DMS 273 treated with DMSO at 0.1 percent for 48 hours (cell line): Measurements from ENCODE around the gene GABRG3.

Experiments
- DNase-seq: peaks from one replicate; lab custom pipeline; 2025; lab: John Stamatoyannopoulos, UW

Gene GABRG3

DNA sequence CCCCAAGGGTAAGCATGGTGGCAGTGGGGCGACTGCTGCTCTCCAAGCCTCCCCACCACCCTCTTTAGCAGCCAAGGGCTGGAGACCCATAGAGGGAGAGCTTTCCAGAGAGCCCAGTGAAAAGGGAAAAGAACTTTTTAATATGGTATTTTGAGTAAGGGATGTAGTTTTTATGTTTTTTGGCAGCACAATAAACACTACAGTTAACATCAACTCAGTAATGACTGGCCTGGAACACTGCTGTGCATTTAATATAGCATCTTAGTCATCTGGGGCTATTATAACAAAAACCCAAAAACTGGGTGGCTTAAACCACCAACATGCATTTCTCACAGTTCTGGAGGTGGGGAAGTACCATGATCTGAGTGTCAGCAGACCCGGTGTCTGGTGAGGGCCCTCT, 495.8 kb downstream of the GABRG3 start:
- no peak for DNase-seq

DNA sequence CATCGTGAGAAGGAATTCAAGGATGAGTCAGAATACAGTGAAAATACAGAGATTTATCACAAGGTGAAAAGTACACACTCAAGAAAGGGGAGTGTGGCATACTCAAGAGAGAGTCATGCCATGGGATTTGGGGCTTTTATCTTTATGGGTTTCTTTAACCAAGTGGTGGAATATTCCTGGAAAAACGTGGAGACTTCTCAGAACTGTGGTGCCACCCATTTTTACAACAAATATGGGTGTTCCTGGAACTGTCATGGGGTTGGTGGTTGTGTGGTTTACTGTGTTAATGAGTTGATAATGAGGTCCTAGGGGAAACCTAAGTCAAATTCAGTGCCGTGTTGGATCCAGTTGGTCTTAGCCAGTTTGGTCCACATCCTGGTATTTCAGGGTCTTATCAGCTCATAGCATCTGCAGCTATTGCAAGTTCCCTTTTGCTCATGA, 497.2 kb downstream of the GABRG3 start:
- no peak for DNase-seq

DNA sequence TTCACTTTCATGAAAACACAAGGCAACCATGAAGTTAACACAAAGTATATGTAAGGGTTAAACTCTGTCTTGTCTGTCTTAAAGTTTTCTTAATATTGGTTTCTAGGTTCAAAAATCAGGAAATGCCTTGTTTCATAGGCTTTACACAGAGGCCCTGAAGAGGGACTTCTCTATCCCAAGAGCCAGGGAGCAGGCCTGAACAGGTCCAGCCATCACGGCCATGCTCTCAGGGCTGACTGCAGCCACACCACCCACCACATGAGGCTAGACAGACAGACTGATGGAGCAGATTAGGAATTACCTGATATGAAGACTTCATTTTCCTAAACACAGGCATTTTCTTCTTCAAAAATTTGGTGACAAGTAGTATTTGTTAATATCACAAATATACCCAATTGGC, 502.9 kb downstream of the GABRG3 start:
- DNase-seq: no peak

DNA sequence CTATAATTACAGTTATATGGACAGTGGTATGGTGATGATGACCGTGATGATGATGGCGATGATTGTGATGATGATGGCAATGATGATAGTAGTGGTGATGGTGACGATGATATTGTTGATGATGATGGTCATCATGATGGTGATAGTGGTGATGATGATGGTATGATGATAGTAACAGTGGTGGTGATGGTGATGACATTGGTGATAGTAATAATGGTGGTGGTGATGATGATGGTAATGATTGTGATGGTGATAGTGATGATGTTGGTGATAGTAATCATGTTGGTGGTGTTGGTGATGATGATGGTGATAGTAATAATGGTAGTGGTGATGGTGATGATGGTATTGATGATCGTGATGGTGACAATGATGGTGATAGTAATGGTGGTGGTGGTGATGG, 504.4 kb downstream of the GABRG3 start:
- no peak for DNase-seq

DNA sequence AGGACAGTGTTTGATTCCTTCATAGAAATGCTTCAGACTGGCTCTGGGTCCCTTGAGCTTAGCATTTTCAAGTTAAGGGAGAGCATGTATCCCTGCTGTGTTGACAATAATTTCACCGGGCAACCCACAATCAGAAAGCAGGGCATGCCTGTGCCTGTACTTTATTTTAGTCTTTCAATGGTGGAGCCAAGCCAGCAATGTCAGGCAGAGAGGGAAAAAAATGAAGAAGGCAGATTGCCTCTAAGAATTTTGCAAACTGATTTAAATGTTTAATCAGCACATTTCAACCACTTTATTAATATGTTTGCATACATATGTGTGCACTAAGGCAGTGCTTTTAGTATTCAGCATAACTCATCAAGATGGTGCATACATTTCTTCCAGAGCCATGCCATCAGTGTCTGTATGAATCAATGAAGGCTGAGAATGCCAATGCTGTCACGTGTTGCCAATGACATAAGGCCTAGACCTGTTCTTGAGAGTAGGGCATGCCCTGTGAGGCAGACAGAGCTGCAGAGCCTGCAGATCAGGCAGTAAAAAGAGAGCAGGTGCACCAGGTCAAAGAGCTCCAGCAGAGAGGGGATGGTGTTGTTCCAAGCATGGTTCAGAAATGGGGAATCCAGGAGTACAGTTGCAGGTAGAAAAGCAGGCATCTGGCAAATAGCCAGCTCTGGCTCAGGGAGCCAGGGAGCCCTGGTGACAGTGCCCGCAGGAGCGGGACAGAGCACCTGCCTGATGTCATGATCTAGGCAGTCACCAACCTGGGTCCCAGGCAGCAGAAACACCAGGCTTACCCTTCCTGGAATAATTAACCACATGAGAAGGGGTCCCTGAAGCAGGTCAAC, 508.5 kb downstream of the GABRG3 start:
- DNase-seq: peak; percentile 44

DNA sequence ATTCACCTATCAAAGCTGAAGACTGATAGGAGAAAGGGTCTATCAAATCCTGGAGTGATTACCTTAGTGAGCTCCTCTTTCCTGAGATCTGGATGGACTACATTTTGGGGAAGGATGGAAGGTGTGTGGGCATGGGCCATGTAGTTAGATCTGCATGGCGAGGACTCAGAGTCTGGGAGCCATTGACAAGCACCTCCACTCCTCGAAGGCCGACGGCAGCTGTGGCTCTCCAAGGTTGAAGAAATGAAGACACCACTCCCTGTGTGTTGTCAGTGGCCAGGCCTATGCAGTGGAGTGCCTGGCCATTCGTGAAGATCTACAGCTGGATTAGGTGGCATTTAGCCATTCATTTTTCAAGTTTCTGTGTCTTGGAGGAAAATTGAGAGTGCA, 509.2 kb downstream of the GABRG3 start:
- no peak for DNase-seq

DNA sequence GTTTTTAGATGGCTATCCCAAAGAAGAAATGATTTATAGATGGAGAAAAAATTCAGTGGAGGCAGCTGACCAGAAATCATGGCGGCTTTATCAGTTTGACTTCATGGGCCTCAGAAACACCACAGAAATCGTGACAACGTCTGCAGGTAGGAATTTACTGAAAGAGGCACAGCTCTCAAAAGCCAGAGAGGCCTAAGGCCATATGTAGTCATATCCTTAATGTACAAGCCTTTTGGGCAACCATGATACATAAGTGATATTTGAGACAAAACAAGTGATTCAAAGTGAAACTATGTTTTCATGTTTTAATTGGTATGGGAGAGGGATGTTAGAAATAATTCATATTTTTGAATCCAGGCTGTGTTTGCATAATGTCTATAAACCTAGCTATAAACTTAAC, 509.7 kb downstream of the GABRG3 start:
- DNase-seq: no peak

DNA sequence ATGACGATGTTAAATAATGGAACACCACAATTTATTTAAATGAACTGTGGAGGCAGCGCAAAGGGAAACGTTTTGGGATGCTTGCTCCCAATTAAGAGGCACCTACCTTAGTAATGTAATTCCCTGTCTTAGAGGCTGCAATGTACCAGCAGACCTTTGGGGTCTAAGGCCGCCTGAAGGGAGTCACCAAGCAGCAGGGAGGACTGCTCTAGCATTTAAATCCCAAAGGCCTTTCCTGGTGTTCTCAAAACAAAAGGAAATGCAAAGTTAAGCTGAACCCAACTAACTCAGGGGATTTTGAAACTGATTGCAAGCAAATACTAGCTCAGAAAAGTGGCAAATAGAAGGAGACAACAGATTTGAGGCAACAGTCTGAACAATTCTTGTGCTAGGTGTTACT, 510.8 kb downstream of the GABRG3 start:
- DNase-seq: no peak

DNA sequence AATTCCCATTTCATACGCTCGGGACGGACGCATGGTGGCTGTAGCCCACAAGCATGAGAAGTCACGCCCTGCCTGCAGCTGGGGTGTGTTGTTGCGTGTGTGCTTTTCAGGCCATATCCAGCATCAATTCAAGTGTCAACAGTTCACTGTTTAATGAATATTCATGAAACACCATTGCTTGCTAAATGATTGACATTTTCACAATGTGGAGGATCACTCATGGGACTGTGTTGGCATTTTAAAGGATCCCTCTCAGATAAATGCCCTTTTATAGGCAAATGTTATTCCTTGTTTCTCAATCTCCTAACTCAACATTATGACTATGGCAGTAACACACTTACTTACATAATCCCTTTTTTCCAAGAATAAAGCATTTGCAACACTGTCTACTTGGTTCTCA, 511.3 kb downstream of the GABRG3 start:
- no peak for DNase-seq

DNA sequence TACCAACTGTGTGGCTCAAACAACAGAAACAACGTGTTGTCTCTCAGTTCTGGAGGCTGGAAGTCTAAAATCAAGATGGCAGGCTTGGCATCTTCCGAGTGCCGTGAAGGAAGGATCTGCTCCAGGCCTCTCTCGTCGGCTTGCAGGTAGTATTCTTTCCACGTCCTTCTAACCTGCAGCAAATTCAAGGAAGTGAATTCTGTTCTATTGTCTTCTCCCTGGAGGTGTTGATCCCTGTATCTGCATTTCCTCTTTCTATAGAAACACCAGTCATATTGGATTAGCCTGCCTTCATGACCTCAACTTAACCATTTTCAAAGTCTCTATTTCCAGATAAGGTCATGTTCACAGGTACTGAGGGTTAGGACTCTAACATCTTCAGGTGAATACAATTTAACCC, 512.1 kb downstream of the GABRG3 start:
- DNase-seq: no peak

DNA sequence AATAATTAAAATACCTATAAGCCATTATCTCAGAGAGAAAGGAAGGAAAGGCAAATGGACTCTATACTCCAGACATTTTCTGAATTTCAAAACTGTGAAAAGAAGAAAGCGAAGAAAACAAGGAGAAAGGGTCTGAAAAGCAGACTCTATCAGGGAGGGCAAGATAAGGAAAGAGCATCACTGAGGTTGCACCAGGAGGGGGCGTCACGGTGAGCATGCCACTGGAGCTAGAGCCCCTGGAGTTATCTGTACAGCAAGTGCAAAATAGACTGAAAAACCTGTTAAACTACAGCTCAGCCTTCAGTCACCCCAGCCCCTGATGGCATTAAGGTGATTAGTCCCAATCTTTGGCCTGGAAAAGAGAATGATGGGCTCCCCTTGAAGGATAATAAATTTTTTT, 514.3 kb downstream of the GABRG3 start:
- DNase-seq: no peak

DNA sequence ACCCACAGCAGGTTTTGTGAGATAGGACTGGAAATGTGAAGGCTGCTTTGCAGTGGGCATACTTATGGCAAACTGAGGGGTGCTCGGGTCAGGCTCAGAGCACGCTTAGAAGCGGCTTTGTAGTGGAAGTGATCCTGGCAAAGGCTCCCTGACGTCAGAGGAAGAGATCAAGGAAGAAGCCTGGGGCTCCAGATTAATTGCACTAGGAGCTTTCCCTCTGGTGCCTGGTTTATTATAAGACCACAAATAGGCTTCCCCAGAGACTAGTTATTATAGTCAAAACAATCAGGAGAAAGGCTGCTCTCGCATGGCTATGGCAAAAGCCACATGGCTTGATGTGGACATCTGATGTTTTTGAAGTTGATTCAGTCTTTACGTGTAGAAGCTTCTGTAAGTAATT, 515.1 kb downstream of the GABRG3 start:
- peak; percentile 40 for DNase-seq

DNA sequence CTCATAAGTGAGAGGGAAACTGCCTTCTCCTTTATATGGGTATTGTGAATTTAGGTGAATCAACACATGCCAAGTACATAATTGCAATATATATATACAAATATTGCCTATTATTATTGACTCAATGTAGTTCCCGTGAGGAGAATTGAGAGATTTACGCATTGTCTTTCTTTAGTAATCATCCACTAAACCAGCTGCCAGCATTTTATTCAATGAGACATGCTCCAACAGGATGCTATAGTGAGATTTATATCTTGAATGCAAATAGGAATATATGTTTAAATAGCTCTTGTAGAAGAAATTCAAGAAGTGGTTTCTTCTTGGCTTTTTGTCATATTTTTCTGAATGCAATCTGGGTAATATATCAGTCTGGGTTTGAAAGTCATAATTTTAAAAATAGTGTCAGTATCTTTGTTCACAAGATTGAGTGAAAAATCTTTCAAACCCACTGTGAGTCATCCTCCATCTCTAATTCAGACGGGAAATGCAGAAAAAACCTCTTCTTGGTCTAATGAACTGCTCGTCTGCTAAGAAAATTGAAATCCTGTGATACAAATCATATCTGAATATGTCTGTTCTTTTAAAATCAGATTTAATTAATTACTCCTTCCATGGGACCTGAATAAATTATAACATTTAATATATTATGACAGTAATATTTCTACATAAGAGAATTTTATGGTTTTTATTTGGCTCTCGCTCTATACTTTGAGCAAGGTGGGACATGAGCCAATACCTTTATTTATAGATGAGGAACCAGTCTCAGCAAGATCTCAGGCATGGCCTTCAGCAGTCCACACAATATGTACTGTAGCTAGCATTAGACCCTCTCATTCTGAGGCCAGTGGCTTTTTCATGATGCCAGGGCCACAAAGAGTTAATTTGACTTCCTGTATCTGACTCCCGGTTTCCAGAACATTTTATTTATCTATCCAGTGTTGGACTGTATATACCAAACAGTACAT, 516.0 kb downstream of the GABRG3 start:
- no peak for DNase-seq

DNA sequence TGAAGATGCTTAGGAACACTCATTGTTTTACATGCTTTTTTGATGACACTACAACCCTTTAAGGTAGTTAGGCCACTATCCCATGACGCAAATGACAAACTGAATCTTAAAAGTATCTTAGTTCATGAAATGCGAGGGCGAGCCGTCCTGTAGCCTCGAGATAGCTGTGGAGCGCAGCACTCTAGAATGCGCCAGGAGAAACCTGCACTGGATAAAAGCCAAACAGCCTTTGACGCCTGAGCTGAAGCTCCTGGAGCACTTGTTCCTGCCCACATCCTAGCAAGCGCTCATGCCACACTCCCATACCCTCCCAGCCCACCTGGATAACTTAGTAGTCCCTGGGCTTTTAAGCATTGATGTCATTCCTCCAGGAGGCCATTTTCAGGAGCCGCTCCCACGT, 516.9 kb downstream of the GABRG3 start:
- no peak for DNase-seq

DNA sequence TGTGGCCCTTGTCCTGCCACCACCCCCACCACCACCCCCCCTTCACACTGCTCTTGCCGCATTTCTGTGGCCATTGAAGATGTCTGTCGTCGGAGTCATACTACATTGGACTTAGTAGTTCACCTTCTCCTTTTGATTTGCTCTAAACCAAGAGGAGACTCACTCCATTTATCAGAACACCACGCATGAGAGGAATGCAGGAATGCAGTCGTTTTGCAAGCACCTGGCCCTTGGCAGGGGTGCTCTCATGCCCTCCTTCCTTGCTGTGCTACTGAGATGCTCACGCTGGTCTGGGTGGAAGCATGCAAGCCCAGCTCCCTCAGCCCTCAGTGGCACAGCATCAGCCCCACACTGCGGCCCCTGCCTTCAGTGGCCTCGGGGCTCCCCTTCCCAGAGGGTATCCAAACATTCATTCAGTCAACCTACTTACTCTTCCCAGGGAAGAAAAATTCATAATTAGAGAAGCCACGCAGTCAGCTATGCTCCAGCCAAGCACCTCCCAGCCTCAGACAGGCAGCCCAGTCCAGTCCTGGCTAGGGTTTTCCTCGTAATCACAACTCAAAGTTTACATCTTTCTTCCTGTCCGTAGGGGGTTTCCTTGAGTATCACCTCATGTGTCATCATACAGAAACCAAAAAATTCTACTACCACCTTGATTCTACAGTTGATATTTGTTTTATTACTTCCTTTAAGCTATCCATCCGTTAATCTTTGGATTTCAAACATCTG, 520.0 kb downstream of the GABRG3 start:
- no peak for DNase-seq

DNA sequence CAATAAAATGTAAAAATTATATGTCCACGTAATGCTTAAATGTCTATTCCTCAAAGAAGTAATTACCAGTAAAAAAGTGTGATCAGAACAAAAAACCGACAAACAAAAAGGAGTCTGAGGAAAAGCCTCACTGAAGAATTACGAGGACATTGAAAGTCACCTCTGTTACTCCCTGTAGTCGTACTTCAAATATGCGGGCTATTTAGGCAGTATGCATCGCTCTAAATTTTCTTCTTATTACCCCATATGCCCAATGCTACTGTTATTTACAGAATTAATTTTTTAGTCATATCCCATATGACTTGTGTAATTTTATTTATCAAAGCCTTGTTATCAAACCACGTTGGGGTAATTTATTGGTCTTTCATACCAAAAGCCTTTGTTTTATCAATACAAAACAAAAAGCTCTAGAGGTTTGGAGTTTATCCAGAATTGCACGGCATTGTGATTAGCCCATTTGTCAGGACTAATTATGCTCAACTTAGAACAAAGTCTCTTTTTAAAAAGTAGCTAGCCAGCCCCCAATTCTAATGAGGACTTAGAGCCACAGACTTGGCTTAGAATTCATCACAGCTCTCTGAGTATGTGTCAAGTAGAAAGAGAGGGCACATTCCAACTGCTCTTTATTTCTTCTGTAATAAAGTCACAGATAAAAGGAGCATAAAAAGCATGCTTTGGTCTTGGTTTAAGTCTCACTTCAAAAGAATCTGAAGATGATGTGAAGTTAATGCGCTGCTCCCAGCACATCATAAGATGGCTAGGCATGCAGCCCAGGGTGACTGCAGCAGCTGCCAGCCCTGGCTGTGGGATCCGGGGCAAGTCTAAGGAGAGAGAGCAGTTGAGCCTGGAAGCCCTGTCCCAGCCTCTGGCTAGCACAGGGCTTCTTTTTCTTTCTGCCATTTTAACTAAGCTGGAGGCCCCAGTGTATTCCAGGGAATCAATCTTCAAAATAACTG, 521.0 kb downstream of the GABRG3 start:
- DNase-seq: no peak

DNA sequence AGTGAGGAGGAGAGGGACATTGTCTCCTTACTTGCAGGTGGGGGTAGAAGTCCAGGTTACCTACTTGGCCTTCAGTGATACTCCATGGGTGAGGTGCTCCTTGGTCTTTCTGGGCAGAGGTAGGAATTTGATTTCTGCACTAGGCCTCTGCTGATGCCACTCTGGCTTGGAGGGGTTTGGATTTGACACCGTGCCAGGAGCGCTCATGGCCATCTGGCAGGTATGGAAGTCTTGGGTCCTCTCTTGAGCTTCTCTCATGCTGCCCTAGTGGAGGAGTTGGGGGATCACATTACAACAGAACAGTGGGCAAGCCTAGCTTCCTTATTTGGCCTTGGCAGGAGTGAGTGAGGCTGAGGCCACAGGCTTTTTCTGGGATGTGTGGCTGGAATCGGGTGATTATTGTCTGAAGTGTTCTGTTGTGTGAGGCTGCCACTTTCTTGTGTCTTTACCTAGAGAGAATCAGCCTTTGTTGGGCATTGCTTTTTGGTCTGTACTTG, 525.0 kb downstream of the GABRG3 start:
- DNase-seq: peak; percentile 88

DNA sequence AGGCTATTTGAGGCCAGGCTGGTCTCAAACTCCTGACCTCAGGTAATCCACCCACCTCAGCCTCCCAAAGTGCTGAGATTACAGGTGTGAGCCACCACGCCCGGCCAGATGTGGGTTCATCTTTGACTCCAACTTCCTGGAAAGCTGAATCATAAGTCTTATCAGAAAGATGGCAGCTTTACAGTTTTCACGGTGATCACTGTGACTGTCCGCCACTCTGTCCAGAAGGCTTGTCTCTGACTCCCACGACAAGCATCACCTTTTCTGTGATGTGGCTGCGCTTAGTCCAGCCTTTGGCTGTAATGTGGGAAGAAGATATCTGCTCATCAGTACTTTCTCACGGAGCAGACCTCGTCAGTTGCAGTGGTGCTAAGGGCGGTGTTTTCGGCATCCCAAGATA, 527.7 kb downstream of the GABRG3 start:
- DNase-seq: no peak

DNA sequence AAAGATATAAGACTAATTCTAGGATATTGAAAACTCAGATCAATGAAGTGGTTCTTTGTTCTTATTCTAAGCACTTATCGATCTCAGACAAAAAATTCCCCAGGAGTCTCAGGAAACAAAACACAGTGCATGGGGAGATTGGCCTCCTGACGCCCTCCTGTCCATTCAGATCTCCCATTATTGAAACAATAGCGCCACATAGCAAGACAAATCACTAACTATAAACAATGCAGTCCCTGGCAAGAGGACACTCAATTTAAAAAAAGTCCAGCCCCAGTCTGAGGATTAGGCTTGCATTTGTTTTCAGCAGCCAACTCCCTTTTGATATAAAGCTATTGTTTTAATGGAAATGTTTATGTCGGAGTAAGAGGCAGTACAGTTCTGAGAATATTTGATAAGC, 528.2 kb downstream of the GABRG3 start:
- DNase-seq: no peak

DNA sequence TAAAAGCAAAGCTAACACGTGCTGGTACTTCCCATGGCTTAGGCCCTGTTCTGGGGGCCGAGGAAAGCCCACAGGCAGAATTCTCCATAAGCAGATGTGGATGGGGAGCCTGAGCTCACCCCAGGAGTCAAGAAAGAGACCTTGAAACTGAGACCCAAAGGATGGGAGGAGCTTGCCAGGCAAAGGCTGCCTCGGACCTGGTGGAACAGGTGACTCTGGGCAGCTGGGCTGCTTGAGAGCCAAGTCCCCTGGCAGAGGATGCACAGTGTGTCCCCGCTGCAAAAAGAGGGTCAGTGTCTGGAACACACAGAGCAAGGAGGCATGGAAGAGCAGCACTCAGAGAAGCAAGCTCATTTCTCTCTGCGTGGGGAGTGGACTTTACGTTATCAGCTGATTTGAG, 528.7 kb downstream of the GABRG3 start:
- DNase-seq: no peak

DNA sequence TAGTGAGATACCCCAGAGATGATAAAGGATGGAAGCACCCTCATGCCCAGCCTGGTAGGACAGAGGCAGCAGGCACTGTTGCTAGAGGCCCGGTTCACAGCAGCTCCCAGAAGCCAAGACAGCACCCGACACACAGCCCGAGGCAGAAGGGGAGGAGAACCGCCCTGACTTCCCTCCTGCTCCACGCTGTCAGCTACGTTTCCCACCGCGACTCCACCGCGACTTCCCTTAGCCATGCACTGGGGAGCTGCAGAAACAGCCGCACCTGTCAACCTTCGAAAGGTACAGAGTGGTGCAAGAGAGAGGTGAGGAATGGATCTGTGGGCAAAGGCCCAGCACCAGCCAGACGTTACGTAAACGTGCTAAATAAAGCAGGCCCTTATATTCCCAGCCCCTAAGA, 529.2 kb downstream of the GABRG3 start:
- no peak for DNase-seq
